ENCODE data around the gene PIGQ. TPM values are rescaled to one million over a fixed set of nuclear protein-coding genes. Genes with fewer than 3 reads are reported as not detected.

Gene PIGQ
- total RNA-seq, 5 donors from 2014 or later (not counting 1 experiment from before 2014, with no cell fraction given): 38.2 to 86.9 (median 63.1) TPM

GRCh38 chr16:524274-525040 lies 45.3 kb upstream of the PIGQ start:
- WGBS (ENCODE audit: insufficient coverage): 97% methylated on average over 16 of the region's 24 CpGs
- H3K4me3 Mint-ChIP-seq: peak overlapping the region in 1 of 3 donors; percentile 24
- Histone ChIP-seq H3K4me3 (ENCODE audit: control insufficient read depth in 1 of 2, extremely low read depth in 1 of 2, low read length in 1 of 2) (no peak overlapping the region), H3K36me3 (ENCODE audit: control insufficient read depth in 2 of 2, extremely low read depth in 1 of 2, insufficient read depth in 1 of 2, low read length in 1 of 2) (peaks cover 0 to 6% of the 10 kb centered on the region in 2 donors), H3K9me3 (no peaks in the 10 kb centered on the region), H3K27ac (ENCODE audit: low read length) (no peak overlapping the region), H3K4me1 (ENCODE audit: control insufficient read depth in 1 of 2, extremely low read depth in 1 of 2, insufficient read depth in 2 of 2, low read length in 2 of 2) (peaks cover 12 to 37% of the 10 kb centered on the region in 2 experiments), H3K27me3 (replicated peaks in 1 of 2; ENCODE audit: control insufficient read depth in 2 of 2, extremely low read depth in 1 of 2, insufficient read depth in 2 of 2, low read length in 1 of 2) (peaks cover 0 to 2% of the 10 kb centered on the region in 2 experiments)
- CTCF ChIA-PET: interaction anchor here in 1 of 2 donors (0.7 kb wide), 1 partner anchor 290 kb away, joined by 3 read pairs; the partner anchor contains the start of gene FAM234A
- no peaks in the 10 kb centered on the region for H3K9me3 Mint-ChIP-seq
- no peaks in the 10 kb centered on the region for H3K36me3 Mint-ChIP-seq
- H3K27ac Mint-ChIP-seq: peak overlapping the region in 1 of 2 donors; percentile 15
- no peak for ATAC-seq (replicated peaks in 1 of 4)
- no peak for DNase-seq
- no peaks in the 10 kb centered on the region for H3K27me3 Mint-ChIP-seq
- peaks cover 16 to 31% (median 28%) of the 10 kb centered on the region in 3 donors for H3K4me1 Mint-ChIP-seq
- POLR2A ChIA-PET: no interaction called here

GRCh38 chr16:525123-525519 lies 44.6 kb upstream of the PIGQ start:
- WGBS (ENCODE audit: insufficient coverage): 58% methylated on average over 7 of the region's 8 CpGs
- Mint-ChIP-seq H3K27me3 (no peaks in the 10 kb centered on the region), H3K36me3 (no peaks in the 10 kb centered on the region), H3K9me3 (no peaks in the 10 kb centered on the region), H3K4me3 (peak overlapping the region in 2 of 3 donors; percentile 17 to 60), H3K4me1 (peaks cover 20 to 37% (median 35%) of the 10 kb centered on the region in 3 donors), H3K27ac (peak overlapping the region; percentile 77 to 90)
- ChIA-PET CTCF (no interaction called here), POLR2A (no interaction called here)
- peak overlapping the region; percentile 41 for H3K27ac ChIP-seq (ENCODE audit: low read length)
- no peak overlapping the region for H3K4me3 ChIP-seq (ENCODE audit: control insufficient read depth in 1 of 2, extremely low read depth in 1 of 2, low read length in 1 of 2)
- peaks cover 0 to 2% of the 10 kb centered on the region in 2 experiments for H3K27me3 ChIP-seq (replicated peaks in 1 of 2; ENCODE audit: control insufficient read depth in 2 of 2, extremely low read depth in 1 of 2, insufficient read depth in 2 of 2, low read length in 1 of 2)
- peaks cover 12 to 44% of the 10 kb centered on the region in 2 experiments for H3K4me1 ChIP-seq (ENCODE audit: control insufficient read depth in 1 of 2, extremely low read depth in 1 of 2, insufficient read depth in 2 of 2, low read length in 2 of 2)
- ATAC-seq (replicated peaks in 1 of 4) (no peak), DNase-seq (no peak)
- no peaks in the 10 kb centered on the region for H3K9me3 ChIP-seq
- peaks cover 0 to 2% of the 10 kb centered on the region in 2 donors for H3K36me3 ChIP-seq (ENCODE audit: control insufficient read depth in 2 of 2, extremely low read depth in 1 of 2, insufficient read depth in 1 of 2, low read length in 1 of 2)

GRCh38 chr16:525520-526180 lies 44.1 kb upstream of the PIGQ start:
- H3K36me3 ChIP-seq (ENCODE audit: control insufficient read depth in 2 of 2, extremely low read depth in 1 of 2, insufficient read depth in 1 of 2, low read length in 1 of 2): no peaks in the 10 kb centered on the region
- CTCF ChIA-PET: no interaction called here

GRCh38 chr16:526181-527014 lies 43.4 kb upstream of the PIGQ start:
- H3K4me1 Mint-ChIP-seq: peaks cover 25 to 44% (median 38%) of the 10 kb centered on the region in 3 donors
- DNase-seq: peak in 5 of 35 experiments; percentile 18 to 41 (median 22)
- POLR2A ChIA-PET: interaction anchor here in 1 of 2 donors (0.5 kb wide), 1 partner anchor 1363 kb away, joined by 5 read pairs; no protein-coding TSS in a partner anchor
- peaks cover 12 to 55% of the 10 kb centered on the region in 2 experiments for H3K4me1 ChIP-seq (ENCODE audit: control insufficient read depth in 1 of 2, extremely low read depth in 1 of 2, insufficient read depth in 2 of 2, low read length in 2 of 2)
- peak overlapping the region; percentile 76 to 79 (median 77) for H3K4me3 Mint-ChIP-seq
- no peak for ATAC-seq (replicated peaks in 1 of 4)
- CTCF ChIA-PET: interaction anchor here in 1 of 2 donors (0.5 kb wide), 1 partner anchor 44 kb away, joined by 3 read pairs; no protein-coding TSS in a partner anchor
- H3K27ac Mint-ChIP-seq: peak overlapping the region; percentile 67 to 87
- peak overlapping the region; percentile 62 for H3K27ac ChIP-seq (ENCODE audit: low read length)
- H3K27me3 Mint-ChIP-seq: no peaks in the 10 kb centered on the region
- H3K27me3 ChIP-seq (replicated peaks in 1 of 2; ENCODE audit: control insufficient read depth in 2 of 2, extremely low read depth in 1 of 2, insufficient read depth in 2 of 2, low read length in 1 of 2): no peaks in the 10 kb centered on the region
- no peaks in the 10 kb centered on the region for H3K36me3 Mint-ChIP-seq
- H3K9me3 ChIP-seq: no peaks in the 10 kb centered on the region
- WGBS (ENCODE audit: insufficient coverage): 13% methylated on average over 26 of the region's 26 CpGs
- no peaks in the 10 kb centered on the region for H3K9me3 Mint-ChIP-seq
- peak overlapping the region; percentile 63 to 74 for H3K4me3 ChIP-seq (ENCODE audit: control insufficient read depth in 1 of 2, extremely low read depth in 1 of 2, low read length in 1 of 2)
- H3K36me3 ChIP-seq (ENCODE audit: control insufficient read depth in 2 of 2, extremely low read depth in 1 of 2, insufficient read depth in 1 of 2, low read length in 1 of 2): no peaks in the 10 kb centered on the region

More at GRCh38 chr16:525520-526180, 44.1 kb upstream of the PIGQ start:
- ATAC-seq (replicated peaks in 1 of 4): peak in 1 of 4 experiments; percentile 8
- H3K4me3 Mint-ChIP-seq: peak overlapping the region; percentile 60 to 79 (median 76)
- H3K27ac Mint-ChIP-seq: peak overlapping the region; percentile 77 to 90
- POLR2A ChIA-PET: no interaction called here
- no peaks in the 10 kb centered on the region for H3K9me3 Mint-ChIP-seq
- no peaks in the 10 kb centered on the region for H3K27me3 Mint-ChIP-seq
- no peaks in the 10 kb centered on the region for H3K9me3 ChIP-seq
- peaks cover 12 to 49% of the 10 kb centered on the region in 2 experiments for H3K4me1 ChIP-seq (ENCODE audit: control insufficient read depth in 1 of 2, extremely low read depth in 1 of 2, insufficient read depth in 2 of 2, low read length in 2 of 2)
- H3K36me3 Mint-ChIP-seq: no peaks in the 10 kb centered on the region
- H3K27ac ChIP-seq (ENCODE audit: low read length): peak overlapping the region; percentile 41
- peaks cover 25 to 42% (median 38%) of the 10 kb centered on the region in 3 donors for H3K4me1 Mint-ChIP-seq
- peak in 15 of 35 experiments; percentile 9 to 54 (median 24) for DNase-seq
- peak overlapping the region in 1 of 2 donors; percentile 74 for H3K4me3 ChIP-seq (ENCODE audit: control insufficient read depth in 1 of 2, extremely low read depth in 1 of 2, low read length in 1 of 2)
- peaks cover 0 to 1% of the 10 kb centered on the region in 2 experiments for H3K27me3 ChIP-seq (replicated peaks in 1 of 2; ENCODE audit: control insufficient read depth in 2 of 2, extremely low read depth in 1 of 2, insufficient read depth in 2 of 2, low read length in 1 of 2)
- WGBS (ENCODE audit: insufficient coverage): 37% methylated on average over 11 of the region's 13 CpGs

GRCh38 chr16:527015-527903 lies 42.5 kb upstream of the PIGQ start, which contains the start of gene CAPN15:
TSS of gene CAPN15 (plus strand) at chr16:527712. CDS start at chr16:546839, 19,127 bp downstream.
- H3K9me3 ChIP-seq: no peaks in the 10 kb centered on the region
- Mint-ChIP-seq H3K27me3 (no peaks in the 10 kb centered on the region), H3K4me1 (peaks cover 25 to 44% (median 38%) of the 10 kb centered on the region in 3 donors), H3K4me3 (peak within 1 kb of the TSS; percentile 88 to 90 (median 88)), H3K27ac (peak within 1 kb of the TSS; percentile 87 to 92), H3K36me3 (no peaks in the 10 kb centered on the region), H3K9me3 (no peaks in the 10 kb centered on the region)
- peak within 1 kb of the TSS; percentile 76 to 80 for H3K4me3 ChIP-seq (ENCODE audit: control insufficient read depth in 1 of 2, extremely low read depth in 1 of 2, low read length in 1 of 2)
- H3K27ac ChIP-seq (ENCODE audit: low read length): peak within 1 kb of the TSS; percentile 78
- ChIA-PET CTCF (interaction anchor here in 1 of 2 donors (0.5 to 0.6 kb wide), 2 partner anchors 43 to 437 kb away, joined by 3 to 4 read pairs; no protein-coding TSS in a partner anchor), POLR2A (interaction anchor here in 1 of 2 donors (0.5 kb wide), 1 partner anchor 1363 kb away, joined by 5 read pairs; no protein-coding TSS in a partner anchor)
- DNase-seq (peak; percentile 55 to 92 (median 76)), ATAC-seq (replicated peaks in 1 of 4) (peak; percentile 87 to 90 (median 89))
- WGBS (ENCODE audit: insufficient coverage): under 1% methylated on average over 129 of the region's 129 CpGs
- H3K36me3 ChIP-seq (ENCODE audit: control insufficient read depth in 2 of 2, extremely low read depth in 1 of 2, insufficient read depth in 1 of 2, low read length in 1 of 2): no peaks in the 10 kb centered on the region
- H3K27me3 ChIP-seq (replicated peaks in 1 of 2; ENCODE audit: control insufficient read depth in 2 of 2, extremely low read depth in 1 of 2, insufficient read depth in 2 of 2, low read length in 1 of 2): no peaks in the 10 kb centered on the region
- H3K4me1 ChIP-seq (ENCODE audit: control insufficient read depth in 1 of 2, extremely low read depth in 1 of 2, insufficient read depth in 2 of 2, low read length in 2 of 2): peaks cover 12 to 55% of the 10 kb centered on the region in 2 experiments
